ENCODE data around the gene TMPRSS2.

TMPRSS2 gene

GRCh38 chr21:41459884-41460534, 47.9 kb downstream of the TMPRSS2 start:
- no peak for TF ChIP-seq CTCF (IDR thresholded peaks at IDR 0.05; ENCODE audit: control insufficient read depth, insufficient read depth, low read depth, low read length, missing control alignments)
- no peak overlapping the region for H3K4me3 ChIP-seq (ENCODE audit: control insufficient read depth, low read depth, low read length)
- DNase-seq (ENCODE audit: low read depth): no peak

- no peak for DNase-seq (ENCODE audit: low read depth)
- no peak for TF ChIP-seq CTCF (IDR thresholded peaks at IDR 0.05; ENCODE audit: control insufficient read depth, insufficient read depth, low read depth, low read length, missing control alignments)
Measured at GRCh38 chr21:41458559-41458958, 49.4 kb downstream of the TMPRSS2 start.

GRCh38 chr21:41458121-41458520, 49.8 kb downstream of the TMPRSS2 start:
- H3K4me3 ChIP-seq (ENCODE audit: control insufficient read depth, low read depth, low read length): no peak overlapping the region
- no peak for TF ChIP-seq CTCF (IDR thresholded peaks at IDR 0.05; ENCODE audit: control insufficient read depth, insufficient read depth, low read depth, low read length, missing control alignments)
- DNase-seq (ENCODE audit: low read depth): no peak

More at GRCh38 chr21:41458559-41458958, 49.4 kb downstream of the TMPRSS2 start:
- no peak overlapping the region for H3K4me3 ChIP-seq (ENCODE audit: control insufficient read depth, low read depth, low read length)

GRCh38 chr21:41453761-41454160, 54.2 kb downstream of the TMPRSS2 start:
- H3K4me3 ChIP-seq (ENCODE audit: control insufficient read depth, low read depth, low read length): no peak overlapping the region
- DNase-seq (ENCODE audit: low read depth): no peak
- TF ChIP-seq CTCF (IDR thresholded peaks at IDR 0.05; ENCODE audit: control insufficient read depth, insufficient read depth, low read depth, low read length, missing control alignments): no peak

GRCh38 chr21:41453198-41453597, 54.8 kb downstream of the TMPRSS2 start:
- no peak for DNase-seq (ENCODE audit: low read depth)
- TF ChIP-seq CTCF (IDR thresholded peaks at IDR 0.05; ENCODE audit: control insufficient read depth, insufficient read depth, low read depth, low read length, missing control alignments): no peak
- no peak overlapping the region for H3K4me3 ChIP-seq (ENCODE audit: control insufficient read depth, low read depth, low read length)

GRCh38 chr21:41451753-41452676, 55.9 kb downstream of the TMPRSS2 start:
- TF ChIP-seq CTCF (IDR thresholded peaks at IDR 0.05; ENCODE audit: control insufficient read depth, insufficient read depth, low read depth, low read length, missing control alignments): no peak
- H3K4me3 ChIP-seq (ENCODE audit: control insufficient read depth, low read depth, low read length): no peak overlapping the region
- no peak for DNase-seq (ENCODE audit: low read depth)

All from AG09309 (cell line).